Caco-2 (cell line): ENCODE data around the gene MS4A18. TPM values are rescaled to one million over a fixed set of nuclear protein-coding genes. Genes with fewer than 3 reads are reported as not detected.

Source experiments
- BruUV-seq: library from RNA; stranded (reverse); fragments of 400-500 nt; replicated peaks from 2 replicates; lab custom pipeline; 2021; lab: Mats Ljungman, UMichigan
- CTCF ChIA-PET: fragments of 300-600 bp; sonication (Branson Sonifier 250); formaldehyde crosslinking; loops from one replicate; lab custom pipeline; 2022; ENCODE audit warnings: antibody characterized with exemption; lab: Charles Lee
- POLR2A ChIA-PET: fragments of 300-600 bp; sonication (Branson Sonifier 250); formaldehyde crosslinking; loops from one replicate; lab custom pipeline; 2022; ENCODE audit warnings: antibody characterized with exemption; lab: Charles Lee
- DNase-seq, 2 experiments: peaks; one replicate each; pipeline versions ENCODE4 v3.0.0 to v3.0.0-alpha.2; 2020 to 2022
- H3K27me3 ChIP-seq: replicated peaks from 2 replicates; pipeline ENCODE4 v1.6.0; 2011; ENCODE audit warnings: low read length; ENCODE audit not compliant: control insufficient read depth, insufficient read depth
- H3K36me3 ChIP-seq: 2 replicates; pipeline ENCODE4 v1.5.1; 2011; ENCODE audit warnings: low read length; ENCODE audit not compliant: control insufficient read depth, insufficient read depth
- H3K4me1 ChIP-seq: fragments of 250-450 bp; sonication (Bioruptor Pico); 2 replicates; pipeline ENCODE4 v1.5.1; 2020; ENCODE audit warnings: mild to moderate bottlenecking
- H3K4me3 ChIP-seq: 2 replicates; pipeline ENCODE4 v1.5.1; 2011; ENCODE audit warnings: low read depth, mild to moderate bottlenecking, control low read depth, low read length
- H3K9me3 ChIP-seq: fragments of 250-450 bp; sonication (Bioruptor Pico); 2 replicates; pipeline ENCODE4 v1.5.1; 2020; ENCODE audit warnings: mild to moderate bottlenecking, moderate library complexity
- H3K27ac Mint-ChIP-seq: one replicate; pipeline ENCODE4 v1.8.0; 2022; ENCODE audit warnings: mixed read lengths; ENCODE audit not compliant: unreplicated experiment
- H3K27me3 Mint-ChIP-seq: one replicate; pipeline ENCODE4 v1.8.0; 2022; ENCODE audit warnings: mixed read lengths; ENCODE audit not compliant: insufficient read depth, unreplicated experiment
- H3K36me3 Mint-ChIP-seq: one replicate; pipeline ENCODE4 v1.8.0; 2022; ENCODE audit warnings: mild to moderate bottlenecking, mixed read lengths; ENCODE audit not compliant: insufficient read depth, unreplicated experiment
- H3K4me1 Mint-ChIP-seq: one replicate; pipeline ENCODE4 v1.8.0; 2022; ENCODE audit warnings: low read depth, mixed read lengths; ENCODE audit not compliant: unreplicated experiment
- H3K4me3 Mint-ChIP-seq: one replicate; pipeline ENCODE4 v1.8.0; 2022; ENCODE audit warnings: mild to moderate bottlenecking, moderate library complexity, mixed read lengths; ENCODE audit not compliant: unreplicated experiment
- H3K9me3 Mint-ChIP-seq: one replicate; pipeline ENCODE4 v1.8.0; 2022; ENCODE audit warnings: mixed read lengths; ENCODE audit not compliant: unreplicated experiment
- CTCF ChIP-seq, 2 experiments: fragments of 200-600 bp in 1 of 2; IDR thresholded peaks; 1 replicate in 1 of 2; 2 replicates in 1 of 2; pipeline versions ENCODE4 v1.5.1 to v1.8.0; 2011 to 2022; ENCODE audit warnings: antibody characterized with exemption in 1 of 2, control low read depth in 1 of 2, inconsistent platforms in 1 of 2, low read depth in 1 of 2, low read length in 1 of 2, mild to moderate bottlenecking in 1 of 2, moderate library complexity in 1 of 2; ENCODE audit not compliant: insufficient read depth in 1 of 2, severe bottlenecking in 1 of 2, unreplicated experiment in 1 of 2
- intact Hi-C: fragments of 100-400 bp; cut with micrococcal nuclease; formaldehyde crosslinking; loops from one replicate; pipeline ENCODE4 v1.10.0; 2022; ENCODE audit not compliant: unreplicated experiment
- total RNA-seq: library from RNA; stranded (reverse); gene quantifications from 2 replicates; pipeline ENCODE4 v1.2.3, GENCODE V29; 2022

Gene MS4A18
- total RNA-seq, 1 experiment from 2014 or later = not detected

- ChIA-PET POLR2A (no interaction called here), CTCF (interaction anchor here (1.0 to 3.6 kb wide), 3 partner anchors 15 to 120 kb away, joined by 3 to 24 read pairs (median 21); no protein-coding TSS in a partner anchor)
- intact Hi-C loops = loop anchor here (5.0 kb wide), 1 partner anchor 395 kb away; no protein-coding TSS in a partner anchor
- Mint-ChIP-seq H3K27me3 (no peaks in the 10 kb centered on the region), H3K9me3 (no peaks in the 10 kb centered on the region), H3K4me1 (no peaks in the 10 kb centered on the region), H3K36me3 (no peaks in the 10 kb centered on the region), H3K4me3 (no peak overlapping the region), H3K27ac (no peak overlapping the region)
- H3K4me1 ChIP-seq = no peaks in the 10 kb centered on the region
- no peaks in the 10 kb centered on the region for H3K36me3 ChIP-seq
- H3K9me3 ChIP-seq = no peaks in the 10 kb centered on the region
- no peaks in the 10 kb centered on the region for H3K27me3 ChIP-seq
- no peak for TF ChIP-seq CTCF (IDR thresholded peaks at IDR 0.05; ENCODE audit: insufficient read depth in 1 of 2, low read depth in 1 of 2, low read length in 1 of 2, severe bottlenecking in 1 of 2, unreplicated experiment in 1 of 2)
- BruUV-seq = no TSS peak
- no peak for DNase-seq
- H3K4me3 ChIP-seq = no peak overlapping the region
Observed at GRCh38 chr11:60777572-60777971, 53.1 kb downstream of the MS4A18 start.

GRCh38 chr11:60780065-60780464 is 55.5 kb downstream of the MS4A18 start:
- BruUV-seq = no TSS peak
- H3K27me3 Mint-ChIP-seq = no peaks in the 10 kb centered on the region
- H3K4me3 Mint-ChIP-seq = no peak overlapping the region
- Histone ChIP-seq H3K4me1 (peaks cover 3% of the 10 kb centered on the region; the same call in 1 of the 2 replicates), H3K9me3 (no peaks in the 10 kb centered on the region), H3K4me3 (no peak overlapping the region), H3K27me3 (no peaks in the 10 kb centered on the region), H3K36me3 (no peaks in the 10 kb centered on the region)
- CTCF ChIA-PET = no interaction called here
- no peaks in the 10 kb centered on the region for H3K36me3 Mint-ChIP-seq
- POLR2A ChIA-PET = no interaction called here
- intact Hi-C loops = no loop called here
- H3K27ac Mint-ChIP-seq = no peak overlapping the region
- H3K9me3 Mint-ChIP-seq = no peaks in the 10 kb centered on the region
- H3K4me1 Mint-ChIP-seq = no peaks in the 10 kb centered on the region
- no peak for TF ChIP-seq CTCF (IDR thresholded peaks at IDR 0.05; ENCODE audit: insufficient read depth in 1 of 2, low read depth in 1 of 2, low read length in 1 of 2, severe bottlenecking in 1 of 2, unreplicated experiment in 1 of 2)
- DNase-seq = no peak

- BruUV-seq = no TSS peak
- CTCF ChIA-PET = no interaction called here
- no peaks in the 10 kb centered on the region for H3K4me1 Mint-ChIP-seq
- Histone ChIP-seq H3K4me1 (peaks cover 8% of the 10 kb centered on the region; the same call in 1 of the 2 replicates), H3K27me3 (no peaks in the 10 kb centered on the region), H3K4me3 (no peak overlapping the region), H3K36me3 (no peaks in the 10 kb centered on the region), H3K9me3 (no peaks in the 10 kb centered on the region)
- POLR2A ChIA-PET = no interaction called here
- DNase-seq = no peak
- H3K27ac Mint-ChIP-seq = no peak overlapping the region
- no peaks in the 10 kb centered on the region for H3K9me3 Mint-ChIP-seq
- intact Hi-C loops = no loop called here
- H3K4me3 Mint-ChIP-seq = no peak overlapping the region
- H3K27me3 Mint-ChIP-seq = no peaks in the 10 kb centered on the region
- no peaks in the 10 kb centered on the region for H3K36me3 Mint-ChIP-seq
- TF ChIP-seq CTCF (IDR thresholded peaks at IDR 0.05; ENCODE audit: insufficient read depth in 1 of 2, low read depth in 1 of 2, low read length in 1 of 2, severe bottlenecking in 1 of 2, unreplicated experiment in 1 of 2) = no peak
Observed at GRCh38 chr11:60780774-60781173, 56.3 kb downstream of the MS4A18 start.
